ENCODE data around the gene CHPF. TPM values are rescaled to one million over a fixed set of nuclear protein-coding genes. Genes with fewer than 3 reads are reported as not detected.

Gene CHPF
- total and polyA plus RNA-seq, 2 experiments from 2014 or later: 180 to 315 TPM

DNA sequence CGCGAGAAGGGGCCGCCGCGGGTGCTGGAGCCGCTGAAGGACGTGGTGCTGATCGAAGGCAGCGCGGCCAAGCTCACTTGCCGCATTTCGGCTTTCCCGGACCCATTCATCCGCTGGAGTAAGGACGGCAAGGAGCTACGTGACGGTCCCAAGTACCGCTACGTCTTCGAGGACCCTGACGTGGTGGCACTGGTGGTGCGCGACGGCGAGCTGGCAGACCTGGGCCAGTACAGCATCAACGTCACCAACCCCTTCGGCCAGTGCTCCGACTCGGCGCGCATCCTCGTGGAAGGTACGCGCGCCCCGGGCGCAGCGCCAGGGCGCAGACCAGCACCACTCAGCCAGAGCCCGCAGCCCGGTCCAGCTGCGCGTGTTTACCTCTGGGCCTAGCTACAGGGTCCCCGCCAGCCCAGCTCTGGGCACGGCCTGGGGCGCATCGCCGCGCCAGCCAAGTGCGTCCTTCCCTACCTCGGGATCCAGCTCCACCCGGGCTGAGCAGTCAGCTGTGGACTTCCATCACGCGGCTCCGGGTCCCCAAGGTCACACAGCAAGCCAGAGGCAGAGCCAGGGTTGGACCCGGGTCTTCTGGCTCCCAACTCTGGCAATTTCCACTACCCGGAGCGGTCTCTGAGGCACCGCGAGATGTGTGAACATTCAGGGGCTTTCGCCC, 46.6 kb downstream of the CHPF start:
- Histone ChIP-seq H2AFZ (no peak overlapping the region), H3K4me3 (no peak overlapping the region), H3K27me3 (peaks cover 54% of the 10 kb centered on the region), H4K20me1 (ENCODE audit: insufficient read depth, poor library complexity, severe bottlenecking) (no peaks in the 10 kb centered on the region), H3K79me2 (peaks cover 12% of the 10 kb centered on the region), H3K9me3 (ENCODE audit: low read depth) (no peaks in the 10 kb centered on the region), H3K4me2 (peak overlapping the region; percentile 84), H3K9me2 (replicated peaks; ENCODE audit: insufficient read depth) (no peaks in the 10 kb centered on the region), H3K27ac (no peak overlapping the region), H3K36me3 (replicated peaks; ENCODE audit: insufficient read depth, low read depth) (no peaks in the 10 kb centered on the region), H3K4me1 (ENCODE audit: insufficient read depth) (peaks cover 23% of the 10 kb centered on the region)
- no peak for TF ChIP-seq EZH2 (IDR thresholded peaks at IDR 0.05; ENCODE audit: borderline replicate concordance)
- TF ChIP-seq, protein P1, sequence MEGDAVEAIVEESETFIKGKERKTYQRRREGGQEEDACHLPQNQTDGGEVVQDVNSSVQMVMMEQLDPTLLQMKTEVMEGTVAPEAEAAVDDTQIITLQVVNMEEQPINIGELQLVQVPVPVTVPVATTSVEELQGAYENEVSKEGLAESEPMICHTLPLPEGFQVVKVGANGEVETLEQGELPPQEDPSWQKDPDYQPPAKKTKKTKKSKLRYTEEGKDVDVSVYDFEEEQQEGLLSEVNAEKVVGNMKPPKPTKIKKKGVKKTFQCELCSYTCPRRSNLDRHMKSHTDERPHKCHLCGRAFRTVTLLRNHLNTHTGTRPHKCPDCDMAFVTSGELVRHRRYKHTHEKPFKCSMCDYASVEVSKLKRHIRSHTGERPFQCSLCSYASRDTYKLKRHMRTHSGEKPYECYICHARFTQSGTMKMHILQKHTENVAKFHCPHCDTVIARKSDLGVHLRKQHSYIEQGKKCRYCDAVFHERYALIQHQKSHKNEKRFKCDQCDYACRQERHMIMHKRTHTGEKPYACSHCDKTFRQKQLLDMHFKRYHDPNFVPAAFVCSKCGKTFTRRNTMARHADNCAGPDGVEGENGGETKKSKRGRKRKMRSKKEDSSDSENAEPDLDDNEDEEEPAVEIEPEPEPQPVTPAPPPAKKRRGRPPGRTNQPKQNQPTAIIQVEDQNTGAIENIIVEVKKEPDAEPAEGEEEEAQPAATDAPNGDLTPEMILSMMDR (IDR thresholded peaks at IDR 0.05; ENCODE audit: poor library complexity): no peak
- no peak for TF ChIP-seq EZH2phosphoT487 (IDR thresholded peaks at IDR 0.05; ENCODE audit: low read depth, severe bottlenecking, unreplicated experiment)
- 26% methylated on average over 61 of the region's 61 CpGs for WGBS (ENCODE audit: low lambda C conversion rate, missing lambda C conversion rate)
- no peak for DNase-seq (ENCODE audit: low spot score)

DNA sequence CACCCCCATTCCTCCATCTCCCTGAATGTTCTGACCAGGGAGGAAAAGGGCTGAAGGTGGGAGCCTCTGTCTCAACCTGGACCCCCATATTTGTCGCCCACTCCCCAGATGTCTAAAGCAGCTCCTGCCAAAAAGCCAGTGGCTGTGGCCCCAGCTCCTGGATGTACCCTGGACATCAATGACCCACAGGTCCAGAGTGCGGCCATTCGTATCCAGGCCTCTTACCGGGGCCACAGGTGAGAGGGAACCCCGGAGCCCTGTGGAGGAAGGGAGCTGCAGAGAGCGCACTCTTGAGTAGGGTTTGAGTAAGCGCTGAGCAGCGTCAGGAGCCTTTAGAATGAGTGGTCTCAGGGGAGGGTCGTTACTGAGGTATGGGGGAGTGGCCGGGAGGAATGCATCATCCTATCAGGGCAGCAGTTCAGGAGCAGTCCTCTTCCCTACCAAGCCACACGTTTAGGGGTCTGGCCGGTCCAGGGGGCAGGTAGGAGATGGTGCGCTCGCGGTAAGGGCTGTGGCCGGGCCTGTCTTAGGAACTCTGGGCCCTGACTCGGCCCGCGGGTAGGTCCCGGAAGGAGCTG, 47.3 kb downstream of the CHPF start:
- peak overlapping the region; percentile 84 for H3K4me2 ChIP-seq
- H3K36me3 ChIP-seq (replicated peaks; ENCODE audit: insufficient read depth, low read depth): no peaks in the 10 kb centered on the region
- no peak for DNase-seq (ENCODE audit: low spot score)
- H3K9me3 ChIP-seq (ENCODE audit: low read depth): no peaks in the 10 kb centered on the region
- TF ChIP-seq EZH2 (IDR thresholded peaks at IDR 0.05; ENCODE audit: borderline replicate concordance) (no peak), EZH2phosphoT487 (IDR thresholded peaks at IDR 0.05; ENCODE audit: low read depth, severe bottlenecking, unreplicated experiment) (no peak)
- TF ChIP-seq, protein P1 (IDR thresholded peaks at IDR 0.05; ENCODE audit: poor library complexity): no peak
- H4K20me1 ChIP-seq (ENCODE audit: insufficient read depth, poor library complexity, severe bottlenecking): no peaks in the 10 kb centered on the region
- peaks cover 12% of the 10 kb centered on the region for H3K79me2 ChIP-seq
- H3K27me3 ChIP-seq: peaks cover 54% of the 10 kb centered on the region
- H2AFZ ChIP-seq: no peak overlapping the region
- H3K4me1 ChIP-seq (ENCODE audit: insufficient read depth): peaks cover 23% of the 10 kb centered on the region
- no peak overlapping the region for H3K4me3 ChIP-seq
- 35% methylated on average over 20 of the region's 20 CpGs for WGBS (ENCODE audit: low lambda C conversion rate, missing lambda C conversion rate)
- no peaks in the 10 kb centered on the region for H3K9me2 ChIP-seq (replicated peaks; ENCODE audit: insufficient read depth)
- H3K27ac ChIP-seq: no peak overlapping the region

DNA sequence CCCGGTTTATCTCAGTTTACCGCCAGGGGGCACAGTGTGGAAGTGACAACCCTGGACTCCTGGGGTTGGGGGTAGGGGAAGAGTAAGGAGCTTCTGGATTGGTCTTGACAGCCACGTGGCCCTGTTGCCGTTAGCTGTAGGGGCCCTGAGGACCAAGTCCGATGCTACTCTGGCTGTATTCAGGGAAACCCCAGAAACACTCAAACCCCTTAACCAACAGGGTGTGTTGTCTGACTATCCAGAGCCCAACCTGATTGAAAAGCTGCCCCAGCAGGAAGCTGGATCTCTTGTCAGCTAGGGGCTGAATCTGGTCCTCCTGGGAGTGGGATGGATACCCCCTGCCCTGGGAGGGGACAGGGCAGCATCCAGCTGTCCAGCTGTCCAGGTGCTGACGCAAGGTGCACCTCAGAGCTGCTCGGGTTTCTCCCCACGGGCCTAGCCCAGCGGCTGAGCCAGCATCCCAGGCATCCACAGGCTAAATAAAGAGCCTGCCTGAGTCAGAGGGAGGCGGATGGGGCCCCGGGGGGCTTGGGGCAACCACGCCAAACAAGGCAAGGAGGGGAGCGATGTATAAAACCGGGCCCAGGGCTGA, 48.0 kb downstream of the CHPF start:
- Histone ChIP-seq H3K27ac (no peak overlapping the region), H3K9me3 (ENCODE audit: low read depth) (no peaks in the 10 kb centered on the region), H3K9me2 (replicated peaks; ENCODE audit: insufficient read depth) (no peaks in the 10 kb centered on the region), H4K20me1 (ENCODE audit: insufficient read depth, poor library complexity, severe bottlenecking) (no peaks in the 10 kb centered on the region), H3K36me3 (replicated peaks; ENCODE audit: insufficient read depth, low read depth) (no peaks in the 10 kb centered on the region), H3K27me3 (peaks cover 54% of the 10 kb centered on the region), H2AFZ (no peak overlapping the region), H3K4me2 (no peak overlapping the region), H3K79me2 (peaks cover 12% of the 10 kb centered on the region), H3K4me1 (ENCODE audit: insufficient read depth) (peaks cover 23% of the 10 kb centered on the region), H3K4me3 (no peak overlapping the region)
- peak; percentile 77 for DNase-seq (ENCODE audit: low spot score)
- TF ChIP-seq EZH2phosphoT487 (IDR thresholded peaks at IDR 0.05; ENCODE audit: low read depth, severe bottlenecking, unreplicated experiment) (no peak), EZH2 (IDR thresholded peaks at IDR 0.05; ENCODE audit: borderline replicate concordance) (no peak)
- TF ChIP-seq, protein P1 (IDR thresholded peaks at IDR 0.05; ENCODE audit: poor library complexity): peak; percentile 52
- 43% methylated on average over 14 of the region's 14 CpGs for WGBS (ENCODE audit: low lambda C conversion rate, missing lambda C conversion rate)

All from hepatocyte (in vitro differentiated cells).